Measurements from ENCODE around the gene FRAS1. TPM values are rescaled to one million over a fixed set of nuclear protein-coding genes. Genes with fewer than 3 reads are reported as not detected.

Gene FRAS1
- total and polyA plus RNA-seq, 2 donors (not counting 1 experiment from before 2014, with no cell fraction given) = 0.03 to 0.12 TPM

DNA sequence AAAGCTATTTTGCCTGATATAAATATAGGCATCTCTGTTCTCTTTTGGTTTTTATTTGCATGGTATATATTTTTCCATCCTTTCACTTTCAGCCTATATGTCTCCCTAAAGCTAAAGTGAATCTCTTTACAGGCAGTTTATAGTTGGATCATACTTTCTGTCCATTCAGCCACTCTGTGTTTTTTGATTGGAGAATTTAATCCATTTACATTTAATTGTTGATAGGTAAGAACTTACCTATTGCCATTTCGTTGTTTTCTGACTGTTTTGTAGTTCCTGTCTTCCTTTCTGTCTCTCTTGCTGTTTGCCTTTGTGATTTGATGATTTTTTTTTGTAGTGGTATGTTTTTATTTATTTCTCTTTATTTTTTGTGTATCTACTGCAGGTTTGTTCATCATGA lies 338.5 kb downstream of the FRAS1 start:
- H3K27ac Mint-ChIP-seq = no peak overlapping the region
- intact Hi-C loops (cut with micrococcal nuclease) = no loop called here
- H3K4me3 Mint-ChIP-seq = no peak overlapping the region
- Histone ChIP-seq H3K36me3 (replicated peaks in 1 of 2; ENCODE audit: control extremely low read depth in 1 of 2, control insufficient read depth in 1 of 2, extremely low read depth in 1 of 2, insufficient read depth in 2 of 2, low read length in 1 of 2) (no peaks in the 10 kb centered on the region), H3K79me2 (ENCODE audit: control insufficient read depth, insufficient read depth, low read length) (no peaks in the 10 kb centered on the region), H3K4me2 (replicated peaks; ENCODE audit: low read depth, low read length, poor library complexity, severe bottlenecking) (no peak overlapping the region), H3K9me3 (ENCODE audit: control extremely low read depth in 1 of 3, control insufficient read depth in 2 of 3, insufficient read depth in 1 of 3, low read length in 2 of 3) (peaks cover 0 to 17% (median 1%) of the 10 kb centered on the region in 3 donors), H2AFZ (ENCODE audit: insufficient read depth, low read depth, low read length, poor library complexity, severe bottlenecking) (no peak overlapping the region), H3K4me1 (ENCODE audit: control insufficient read depth in 2 of 2, insufficient read depth in 2 of 2, low read length in 2 of 2) (no peaks in the 10 kb centered on the region), H4K20me1 (ENCODE audit: control insufficient read depth, insufficient read depth, low read length, poor library complexity, severe bottlenecking) (no peaks in the 10 kb centered on the region), H3K27me3 (replicated peaks in 1 of 4; ENCODE audit: control extremely low read depth in 1 of 4, control insufficient read depth in 3 of 4, insufficient read depth in 4 of 4, low read length in 3 of 4) (no peaks in the 10 kb centered on the region), H3K4me3 (ENCODE audit: control extremely low read depth in 1 of 5, extremely low read depth in 1 of 5, insufficient read depth in 1 of 5, low read depth in 2 of 5, low read length in 4 of 5) (no peak overlapping the region), H3K27ac (ENCODE audit: low read length in 2 of 2) (no peak overlapping the region), H3K9ac (ENCODE audit: low read length) (no peak overlapping the region)
- TF ChIP-seq, protein P1, sequence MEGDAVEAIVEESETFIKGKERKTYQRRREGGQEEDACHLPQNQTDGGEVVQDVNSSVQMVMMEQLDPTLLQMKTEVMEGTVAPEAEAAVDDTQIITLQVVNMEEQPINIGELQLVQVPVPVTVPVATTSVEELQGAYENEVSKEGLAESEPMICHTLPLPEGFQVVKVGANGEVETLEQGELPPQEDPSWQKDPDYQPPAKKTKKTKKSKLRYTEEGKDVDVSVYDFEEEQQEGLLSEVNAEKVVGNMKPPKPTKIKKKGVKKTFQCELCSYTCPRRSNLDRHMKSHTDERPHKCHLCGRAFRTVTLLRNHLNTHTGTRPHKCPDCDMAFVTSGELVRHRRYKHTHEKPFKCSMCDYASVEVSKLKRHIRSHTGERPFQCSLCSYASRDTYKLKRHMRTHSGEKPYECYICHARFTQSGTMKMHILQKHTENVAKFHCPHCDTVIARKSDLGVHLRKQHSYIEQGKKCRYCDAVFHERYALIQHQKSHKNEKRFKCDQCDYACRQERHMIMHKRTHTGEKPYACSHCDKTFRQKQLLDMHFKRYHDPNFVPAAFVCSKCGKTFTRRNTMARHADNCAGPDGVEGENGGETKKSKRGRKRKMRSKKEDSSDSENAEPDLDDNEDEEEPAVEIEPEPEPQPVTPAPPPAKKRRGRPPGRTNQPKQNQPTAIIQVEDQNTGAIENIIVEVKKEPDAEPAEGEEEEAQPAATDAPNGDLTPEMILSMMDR (IDR thresholded peaks at IDR 0.05) = no peak
- TF ChIP-seq EZH2 (IDR thresholded peaks at IDR 0.05; ENCODE audit: borderline replicate concordance, insufficient read depth, low read depth, low read length, poor library complexity, severe bottlenecking) = no peak
- no peaks in the 10 kb centered on the region for H3K4me1 Mint-ChIP-seq
- ChIA-PET POLR2A (no interaction called here), CTCF (no interaction called here)
- no CpG with 5 or more reads among the region's 1 CpG for WGBS (ENCODE audit: insufficient coverage)
- ATAC-seq (ENCODE audit: low read depth) = no peak
- no peak for DNase-seq
- peaks cover 23% of the 10 kb centered on the region for H3K27me3 Mint-ChIP-seq
- H3K9me3 Mint-ChIP-seq (ENCODE audit: insufficient read depth) = peaks cover 13% of the 10 kb centered on the region

DNA sequence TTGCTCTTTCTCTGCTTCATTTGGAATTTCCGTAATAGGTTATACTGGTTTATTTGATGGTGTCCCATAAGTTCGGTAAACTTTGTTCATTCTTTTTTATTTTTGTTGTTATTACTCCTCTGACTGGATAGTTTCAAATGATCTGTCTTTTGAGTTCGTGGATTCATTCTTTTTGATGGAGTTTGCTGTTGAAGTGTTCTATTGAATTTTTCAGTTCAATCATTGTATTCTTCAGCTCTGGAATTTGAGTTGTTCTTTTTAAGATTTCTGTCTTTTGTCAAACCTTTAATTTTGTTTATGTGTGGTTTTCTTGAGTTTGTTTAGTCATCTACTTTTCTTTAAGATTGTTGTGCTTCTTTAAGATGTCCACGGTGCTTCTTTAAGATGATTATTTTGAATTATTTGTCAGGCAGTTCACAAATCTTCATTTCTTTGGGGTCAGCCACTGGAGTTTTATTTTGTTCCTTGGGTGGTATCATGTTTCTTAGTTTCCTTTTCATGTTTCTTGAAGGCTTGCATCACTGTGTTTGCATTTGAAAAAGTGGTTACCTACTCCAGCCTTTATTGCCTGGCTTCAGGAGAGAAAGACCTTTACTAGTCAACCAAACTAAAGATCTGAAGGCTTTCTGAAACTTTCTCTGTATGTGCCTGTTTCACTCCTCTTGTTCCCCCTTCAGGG lies 339.6 kb downstream of the FRAS1 start:
- CTCF ChIA-PET = no interaction called here
- 56% methylated on average over 1 of the region's 4 CpGs for WGBS (ENCODE audit: insufficient coverage)
- H3K27ac Mint-ChIP-seq = no peak overlapping the region

More for the DNA sequence above, 339.6 kb downstream of the FRAS1 start:
- Histone ChIP-seq H3K36me3 (replicated peaks in 1 of 2; ENCODE audit: control extremely low read depth in 1 of 2, control insufficient read depth in 1 of 2, extremely low read depth in 1 of 2, insufficient read depth in 2 of 2, low read length in 1 of 2) (no peaks in the 10 kb centered on the region), H3K4me2 (replicated peaks; ENCODE audit: low read depth, low read length, poor library complexity, severe bottlenecking) (no peak overlapping the region), H3K9me3 (ENCODE audit: control extremely low read depth in 1 of 3, control insufficient read depth in 2 of 3, insufficient read depth in 1 of 3, low read length in 2 of 3) (peaks cover 0 to 17% (median 1%) of the 10 kb centered on the region in 3 donors), H3K27ac (ENCODE audit: low read length in 2 of 2) (no peak overlapping the region), H4K20me1 (ENCODE audit: control insufficient read depth, insufficient read depth, low read length, poor library complexity, severe bottlenecking) (no peaks in the 10 kb centered on the region), H3K4me1 (ENCODE audit: control insufficient read depth in 2 of 2, insufficient read depth in 2 of 2, low read length in 2 of 2) (no peaks in the 10 kb centered on the region), H2AFZ (ENCODE audit: insufficient read depth, low read depth, low read length, poor library complexity, severe bottlenecking) (no peak overlapping the region), H3K4me3 (ENCODE audit: control extremely low read depth in 1 of 5, extremely low read depth in 1 of 5, insufficient read depth in 1 of 5, low read depth in 2 of 5, low read length in 4 of 5) (no peak overlapping the region), H3K9ac (ENCODE audit: low read length) (no peak overlapping the region), H3K79me2 (ENCODE audit: control insufficient read depth, insufficient read depth, low read length) (no peaks in the 10 kb centered on the region), H3K27me3 (replicated peaks in 1 of 4; ENCODE audit: control extremely low read depth in 1 of 4, control insufficient read depth in 3 of 4, insufficient read depth in 4 of 4, low read length in 3 of 4) (no peaks in the 10 kb centered on the region)
- ATAC-seq (ENCODE audit: low read depth) (no peak), DNase-seq (no peak)
- H3K4me1 Mint-ChIP-seq = no peaks in the 10 kb centered on the region
- H3K4me3 Mint-ChIP-seq = no peak overlapping the region
- POLR2A ChIA-PET = no interaction called here
- TF ChIP-seq, protein P1 (IDR thresholded peaks at IDR 0.05) = no peak
- TF ChIP-seq EZH2 (IDR thresholded peaks at IDR 0.05; ENCODE audit: borderline replicate concordance, insufficient read depth, low read depth, low read length, poor library complexity, severe bottlenecking) = no peak
- intact Hi-C loops (cut with micrococcal nuclease) = no loop called here
- H3K9me3 Mint-ChIP-seq (ENCODE audit: insufficient read depth) = peaks cover 13% of the 10 kb centered on the region
- H3K27me3 Mint-ChIP-seq = peaks cover 23% of the 10 kb centered on the region
